Measurements from ENCODE around the gene NKTR. TPM values are rescaled to one million over a fixed set of nuclear protein-coding genes. Genes with fewer than 3 reads are reported as not detected.

Gene NKTR
- polyA plus RNA-seq, 1 of the 3 experiments (the other 2 are of a cell fraction) = 19.2 TPM

- Histone ChIP-seq H3F3A (replicated peaks; ENCODE audit: insufficient read depth) (peaks cover 3% of the 10 kb centered on the region), H3K9me2 (no peaks in the 10 kb centered on the region), H3K27me3 (ENCODE audit: insufficient read depth) (no peaks in the 10 kb centered on the region), H3K9me3 (no peaks in the 10 kb centered on the region), H3K27ac (ENCODE audit: low read depth in 2 of 2, low read length in 1 of 2) (peak overlapping the region; percentile 64 to 82; a peak in 3 of 4 replicates), H4K20me1 (ENCODE audit: insufficient read depth) (no peaks in the 10 kb centered on the region), H3K79me2 (ENCODE audit: insufficient read depth) (peaks cover 42% of the 10 kb centered on the region), H3K9ac (peak overlapping the region; percentile 87), H3K4me2 (peak overlapping the region; percentile 93), H3K36me3 (replicated peaks in 1 of 2; ENCODE audit: control insufficient read depth in 1 of 2, insufficient read depth in 2 of 2, low read length in 1 of 2) (peaks cover 0 to 14% of the 10 kb centered on the region in 2 experiments), H2AFZ (ENCODE audit: low read depth) (peak overlapping the region; percentile 96), H3K4me1 (ENCODE audit: control insufficient read depth in 1 of 2, insufficient read depth in 2 of 2, low read depth in 1 of 2, low read length in 1 of 2) (peaks cover 0 to 7% of the 10 kb centered on the region in 2 experiments; a peak in 2 of 4 replicates), H3K4me3 (ENCODE audit: low read depth in 2 of 2, low read length in 1 of 2) (peak overlapping the region; percentile 80 to 92)
- CTCF ChIA-PET = interaction anchor here (0.6 to 3.2 kb wide), 11 partner anchors 11 to 587 kb away, joined by 3 to 16 read pairs (median 4); partner anchors contain the start of gene ZBTB47
- POLR2A ChIA-PET = interaction anchor here (0.6 to 1.3 kb wide), 3 partner anchors 18 to 258 kb away, joined by 3 to 5 read pairs (median 4); partner anchors contain the start of gene NKTR
- 0% methylated on average over 3 of the region's 3 CpGs for WGBS (ENCODE audit: low lambda C conversion rate)
- TF ChIP-seq FOSL2 (IDR thresholded peaks at IDR 0.05; ENCODE audit: borderline replicate concordance, low read depth) (no peak), MAX (IDR thresholded peaks at IDR 0.05; ENCODE audit: low read depth) (no peak), USF2 (IDR thresholded peaks at IDR 0.05; ENCODE audit: borderline replicate concordance, low read depth, low read length) (no peak), TEAD4 (IDR thresholded peaks at IDR 0.05; ENCODE audit: borderline replicate concordance, insufficient read depth) (no peak), RAD21 (IDR thresholded peaks at IDR 0.05; ENCODE audit: low read length) (no peak), NFIC (IDR thresholded peaks at IDR 0.05; ENCODE audit: borderline replicate concordance) (no peak), TCF12 (IDR thresholded peaks at IDR 0.05) (no peak), USF1 (IDR thresholded peaks at IDR 0.05; ENCODE audit: borderline replicate concordance, low read depth) (no peak), MEF2A (IDR thresholded peaks at IDR 0.05; ENCODE audit: borderline replicate concordance, low read depth) (no peak), ELF1 (IDR thresholded peaks at IDR 0.05) (no peak), TAF1 (IDR thresholded peaks at IDR 0.05; ENCODE audit: borderline replicate concordance, low read depth, low read length) (no peak), SMC3 (IDR thresholded peaks at IDR 0.05; ENCODE audit: low read depth, low read length) (no peak), NRF1 (IDR thresholded peaks at IDR 0.05; ENCODE audit: low read depth, low read length) (no peak)
- DNase-seq = peak; percentile 12
Observed at GRCh38 chr3:42582474-42583070, 17.9 kb upstream of the NKTR start.

GRCh38 chr3:42588625-42589024 is 11.9 kb upstream of the NKTR start:
- peaks cover 0 to 11% of the 10 kb centered on the region in 2 experiments; a peak in 1 of 4 replicates for H3K4me1 ChIP-seq (ENCODE audit: control insufficient read depth in 1 of 2, insufficient read depth in 2 of 2, low read depth in 1 of 2, low read length in 1 of 2)
- no peaks in the 10 kb centered on the region for H4K20me1 ChIP-seq (ENCODE audit: insufficient read depth)
- H3K9me3 ChIP-seq = no peaks in the 10 kb centered on the region
- H3K4me3 ChIP-seq (ENCODE audit: low read depth in 2 of 2, low read length in 1 of 2) = no peak overlapping the region
- H3K27me3 ChIP-seq (ENCODE audit: insufficient read depth) = no peaks in the 10 kb centered on the region
- H3K27ac ChIP-seq (ENCODE audit: low read depth in 2 of 2, low read length in 1 of 2) = no peak overlapping the region
- peaks cover 26% of the 10 kb centered on the region for H3K79me2 ChIP-seq (ENCODE audit: insufficient read depth)
- H2AFZ ChIP-seq (ENCODE audit: low read depth) = no peak overlapping the region
- H3K9ac ChIP-seq = no peak overlapping the region
- H3K4me2 ChIP-seq = no peak overlapping the region
- ChIA-PET POLR2A (no interaction called here), CTCF (no interaction called here)
- peaks cover 7% of the 10 kb centered on the region for H3F3A ChIP-seq (replicated peaks; ENCODE audit: insufficient read depth)
- DNase-seq = no peak
- 90% methylated on average over 5 of the region's 5 CpGs for WGBS (ENCODE audit: low lambda C conversion rate)
- TF ChIP-seq FOSL2 (IDR thresholded peaks at IDR 0.05; ENCODE audit: borderline replicate concordance, low read depth) (no peak), CHD2 (IDR thresholded peaks at IDR 0.05; ENCODE audit: low read length, partially characterized antibody) (no peak), NRF1 (IDR thresholded peaks at IDR 0.05; ENCODE audit: low read depth, low read length) (no peak)
- H3K9me2 ChIP-seq = no peaks in the 10 kb centered on the region
- peaks cover 3 to 10% of the 10 kb centered on the region in 2 experiments for H3K36me3 ChIP-seq (replicated peaks in 1 of 2; ENCODE audit: control insufficient read depth in 1 of 2, insufficient read depth in 2 of 2, low read length in 1 of 2)
